B cell (primary cell): Measurements from ENCODE around the gene NSUN5. TPM values are rescaled to one million over a fixed set of nuclear protein-coding genes. Genes with fewer than 3 reads are reported as not detected.
"Not testable (repeated sequence)": the region's sequence is repeated elsewhere in the genome, so short reads cannot be mapped to it uniquely, and the experiment has no call there.

Experiments
- ATAC-seq: fragments of 200-7000 bp; cut with Tn5 transposase; one replicate; pipeline ENCODE4 v1.10.0; 2021; ENCODE audit warnings: low read depth, mild to moderate bottlenecking, moderate number of reproducible peaks, moderate library complexity
- CTCF ChIA-PET: fragments of 350-600 bp; sonication (Branson Sonifier 250); formaldehyde crosslinking; loops from one replicate; lab custom pipeline; 2021; ENCODE audit warnings: antibody characterized with exemption, inconsistent platforms; lab: Charles Lee
- POLR2A ChIA-PET: fragments of 350-600 bp; sonication (Branson Sonifier 250); formaldehyde crosslinking; loops from one replicate; lab custom pipeline; 2021; ENCODE audit warnings: antibody characterized with exemption; lab: Charles Lee
- DNase-seq: peaks from one replicate; pipeline ENCODE4 v3.0.0; 2013
- H2AFZ ChIP-seq: 2 replicates; pipeline ENCODE4 v1.6.1; 2012; ENCODE audit warnings: mild to moderate bottlenecking, low read depth, low read length; ENCODE audit not compliant: insufficient read depth, poor library complexity, severe bottlenecking
- H3K27ac ChIP-seq, 2 donors: 1 replicate in 1 of 2; 2 replicates in 1 of 2; pipeline ENCODE4 v1.5.1; 2012 to 2013; ENCODE audit warnings: low read length in 2 of 2, mild to moderate bottlenecking in 2 of 2, moderate library complexity in 1 of 2
- H3K27me3 ChIP-seq, 4 experiments: fragments of 200-600 bp in 1 of 4; sonication (generic) in 1 of 4; replicated peaks in 1 of 4; 1 replicate in 2 of 4; 2 replicates in 2 of 4; pipeline versions ENCODE4 v1.6.1 to v1.7.0; 2013 to 2016; ENCODE audit warnings: low read length in 3 of 4, mild to moderate bottlenecking in 2 of 4, mixed read lengths in 1 of 4, moderate library complexity in 1 of 4; ENCODE audit not compliant: insufficient read depth in 4 of 4, control insufficient read depth in 3 of 4; ENCODE audit errors: control extremely low read depth in 1 of 4
- H3K36me3 ChIP-seq, 2 experiments: replicated peaks in 1 of 2; 1 replicate in 1 of 2; 2 replicates in 1 of 2; pipeline versions ENCODE4 v1.6.1 to v1.7.1; 2013; ENCODE audit warnings: low read length in 1 of 2; ENCODE audit not compliant: insufficient read depth in 2 of 2, control insufficient read depth in 1 of 2; ENCODE audit errors: control extremely low read depth in 1 of 2, extremely low read depth in 1 of 2
- H3K4me1 ChIP-seq, 2 donors: fragments of 200-600 bp in 1 of 2; sonication (generic) in 1 of 2; 1 replicate in 1 of 2; 2 replicates in 1 of 2; pipeline versions ENCODE4 v1.5.1 to v1.6.1; 2013 to 2017; ENCODE audit warnings: low read length in 2 of 2; ENCODE audit not compliant: control insufficient read depth in 2 of 2, insufficient read depth in 2 of 2
- H3K4me2 ChIP-seq: replicated peaks from 2 replicates; pipeline ENCODE3; 2012; ENCODE audit warnings: mild to moderate bottlenecking, low read depth, low read length; ENCODE audit not compliant: poor library complexity, severe bottlenecking
- H3K4me3 ChIP-seq, 5 experiments: fragments of 200-600 bp in 1 of 5; sonication (generic) in 1 of 5; 1 replicate in 3 of 5; 2 replicates in 2 of 5; pipeline versions ENCODE4 v1.5.1 to v1.7.0; 2011 to 2016; ENCODE audit warnings: low read length in 4 of 5, mild to moderate bottlenecking in 4 of 5, low read depth in 2 of 5, control low read depth in 1 of 5, moderate library complexity in 1 of 5; ENCODE audit not compliant: insufficient read depth in 1 of 5; ENCODE audit errors: control extremely low read depth in 1 of 5, extremely low read depth in 1 of 5
- H3K79me2 ChIP-seq: fragments of 200-600 bp; sonication (generic); one replicate; pipeline ENCODE4 v1.6.0; 2016; ENCODE audit warnings: low read length; ENCODE audit not compliant: control insufficient read depth, insufficient read depth
- H3K9ac ChIP-seq: fragments of 200-600 bp; sonication (generic); 2 replicates; pipeline ENCODE4 v1.6.1; 2017; ENCODE audit warnings: mild to moderate bottlenecking, low read length, moderate library complexity
- H3K9me3 ChIP-seq, 3 donors: one replicate each; pipeline versions ENCODE4 v1.6.1 to v1.7.1; 2013; ENCODE audit warnings: low read length in 2 of 3; ENCODE audit not compliant: control insufficient read depth in 2 of 3, insufficient read depth in 1 of 3; ENCODE audit errors: control extremely low read depth in 1 of 3
- H4K20me1 ChIP-seq: 2 replicates; pipeline ENCODE4 v1.6.0; 2012; ENCODE audit warnings: mild to moderate bottlenecking, low read length; ENCODE audit not compliant: insufficient read depth, control insufficient read depth, poor library complexity, severe bottlenecking
- H3K27ac Mint-ChIP-seq: one replicate; pipeline ENCODE4 v1.8.0; 2021; ENCODE audit warnings: mixed read lengths
- H3K27me3 Mint-ChIP-seq: one replicate; pipeline ENCODE4 v1.8.0; 2021; ENCODE audit warnings: mixed read lengths
- H3K4me1 Mint-ChIP-seq: one replicate; pipeline ENCODE4 v1.8.0; 2021; ENCODE audit warnings: mixed read lengths
- H3K4me3 Mint-ChIP-seq: one replicate; pipeline ENCODE4 v1.8.0; 2021; ENCODE audit warnings: mixed read lengths
- H3K9me3 Mint-ChIP-seq: one replicate; pipeline ENCODE4 v1.8.0; 2022; ENCODE audit warnings: mixed read lengths; ENCODE audit not compliant: insufficient read depth
- CTCF ChIP-seq: fragments of 200-600 bp; IDR thresholded peaks from one replicate; pipeline ENCODE4 v1.8.0; 2022; ENCODE audit warnings: antibody characterized with exemption, mild to moderate bottlenecking
- EZH2 ChIP-seq: IDR thresholded peaks from 2 replicates; pipeline ENCODE4 v1.6.1; 2012; ENCODE audit warnings: borderline replicate concordance, low read depth, mild to moderate bottlenecking, moderate library complexity, low read length; ENCODE audit not compliant: insufficient read depth, poor library complexity, severe bottlenecking
- WGBS: methylation state at CpG from one replicate; pipeline ENCODE4 v1.1.5; 2013; ENCODE audit warnings: missing lambda C conversion rate; ENCODE audit not compliant: insufficient coverage; 5-methylcytosine and 5-hydroxymethylcytosine counted together
- intact Hi-C: fragments of 100-400 bp; cut with micrococcal nuclease; formaldehyde crosslinking; loops from one replicate; pipeline ENCODE4 v1.10.0; 2022
- polyA plus RNA-seq: library from polyadenylated mRNA; depleted of rRNA; stranded (reverse); fragments of >200 nt; gene quantifications from 2 replicates; pipeline ENCODE4 v1.2.3, GENCODE V29; 2012
- total RNA-seq, 2 donors: library from RNA; stranded (reverse); fragments of 120-200 nt in 1 of 2; gene quantifications; 1 replicate in 1 of 2; 2 replicates in 1 of 2; pipeline versions ENCODE4 v1.2.3 to v1.2.4, GENCODE V29; 2013 to 2022

Gene NSUN5
- total and polyA plus RNA-seq, 2 donors (not counting 1 experiment from before 2014, with no cell fraction given): 67.1 to 98.0 TPM

GRCh38 chr7:73303546-73303945 lies 5.1 kb downstream of the NSUN5 start:
- WGBS: 96% methylated on average over 18 of the region's 26 CpGs
- H3K9ac ChIP-seq: no peak overlapping the region

GRCh38 chr7:73302846-73303245 lies 5.8 kb downstream of the NSUN5 start:
- POLR2A ChIA-PET: not testable (repeated sequence)
- H3K4me1 Mint-ChIP-seq: peaks cover 17% of the 10 kb centered on the region

More at GRCh38 chr7:73303546-73303945, 5.1 kb downstream of the NSUN5 start:
- Histone ChIP-seq H3K4me2 (no peak overlapping the region), H3K4me3 (no peak overlapping the region), H3K4me1 (peaks cover 8 to 10% of the 10 kb centered on the region in 2 donors), H4K20me1 (peaks cover 23% of the 10 kb centered on the region), H3K36me3 (peaks cover 0 to 36% of the 10 kb centered on the region in 2 experiments), H2AFZ (no peak overlapping the region), H3K9me3 (no peaks in the 10 kb centered on the region), H3K79me2 (peaks cover 22% of the 10 kb centered on the region), H3K27me3 (no peaks in the 10 kb centered on the region), H3K27ac (no peak overlapping the region)
- peaks cover 23% of the 10 kb centered on the region for H3K4me1 Mint-ChIP-seq
- H3K27ac Mint-ChIP-seq: no peak overlapping the region
- no peak for DNase-seq
- ATAC-seq: no peak
- H3K9me3 Mint-ChIP-seq: no peaks in the 10 kb centered on the region
- ChIA-PET POLR2A (no interaction called here), CTCF (no interaction called here)
- no peak for TF ChIP-seq EZH2
- TF ChIP-seq CTCF: no peak
- intact Hi-C loops: no loop called here
- H3K27me3 Mint-ChIP-seq: no peaks in the 10 kb centered on the region
- H3K4me3 Mint-ChIP-seq: no peak overlapping the region

GRCh38 chr7:73301108-73301507 lies 7.5 kb downstream of the NSUN5 start:
- H3K27me3 ChIP-seq, intact Hi-C loops, H3K27ac ChIP-seq, H3K4me1 ChIP-seq, H3K4me2 ChIP-seq, DNase-seq, H3K27ac Mint-ChIP-seq, CTCF ChIA-PET, H4K20me1 ChIP-seq, H3K4me3 Mint-ChIP-seq, H3K4me1 Mint-ChIP-seq, H3K9me3 ChIP-seq, H3K79me2 ChIP-seq, POLR2A ChIA-PET, H3K9me3 Mint-ChIP-seq, H2AFZ ChIP-seq, H3K4me3 ChIP-seq, H3K27me3 Mint-ChIP-seq, H3K9ac ChIP-seq: not testable (repeated sequence)
- ATAC-seq: peak; percentile 24
- no CpG with 5 or more reads among the region's 14 CpGs for WGBS
- peaks cover 0 to 23% of the 10 kb centered on the region in 2 experiments for H3K36me3 ChIP-seq

More at GRCh38 chr7:73302846-73303245, 5.8 kb downstream of the NSUN5 start:
- peaks cover 17% of the 10 kb centered on the region for H4K20me1 ChIP-seq
- H3K4me1 ChIP-seq, ATAC-seq, DNase-seq, H3K27ac ChIP-seq, intact Hi-C loops, H3K9ac ChIP-seq, H3K4me3 ChIP-seq, H2AFZ ChIP-seq, H3K27ac Mint-ChIP-seq, H3K4me3 Mint-ChIP-seq, H3K9me3 ChIP-seq, H3K9me3 Mint-ChIP-seq, H3K27me3 ChIP-seq, CTCF ChIA-PET, H3K27me3 Mint-ChIP-seq, H3K4me2 ChIP-seq: not testable (repeated sequence)
- no CpG with 5 or more reads among the region's 10 CpGs for WGBS
- peaks cover 15% of the 10 kb centered on the region for H3K79me2 ChIP-seq
- H3K36me3 ChIP-seq: peaks cover 0 to 36% of the 10 kb centered on the region in 2 experiments
